ENCODE data around the gene FAM174B.

GRCh38 chr15:92638291-92638708 is 17.3 kb downstream of the FAM174B start:
- TF ChIP-seq POLR2A (IDR thresholded peaks at IDR 0.05): no peak
- TF ChIP-seq, protein P1, sequence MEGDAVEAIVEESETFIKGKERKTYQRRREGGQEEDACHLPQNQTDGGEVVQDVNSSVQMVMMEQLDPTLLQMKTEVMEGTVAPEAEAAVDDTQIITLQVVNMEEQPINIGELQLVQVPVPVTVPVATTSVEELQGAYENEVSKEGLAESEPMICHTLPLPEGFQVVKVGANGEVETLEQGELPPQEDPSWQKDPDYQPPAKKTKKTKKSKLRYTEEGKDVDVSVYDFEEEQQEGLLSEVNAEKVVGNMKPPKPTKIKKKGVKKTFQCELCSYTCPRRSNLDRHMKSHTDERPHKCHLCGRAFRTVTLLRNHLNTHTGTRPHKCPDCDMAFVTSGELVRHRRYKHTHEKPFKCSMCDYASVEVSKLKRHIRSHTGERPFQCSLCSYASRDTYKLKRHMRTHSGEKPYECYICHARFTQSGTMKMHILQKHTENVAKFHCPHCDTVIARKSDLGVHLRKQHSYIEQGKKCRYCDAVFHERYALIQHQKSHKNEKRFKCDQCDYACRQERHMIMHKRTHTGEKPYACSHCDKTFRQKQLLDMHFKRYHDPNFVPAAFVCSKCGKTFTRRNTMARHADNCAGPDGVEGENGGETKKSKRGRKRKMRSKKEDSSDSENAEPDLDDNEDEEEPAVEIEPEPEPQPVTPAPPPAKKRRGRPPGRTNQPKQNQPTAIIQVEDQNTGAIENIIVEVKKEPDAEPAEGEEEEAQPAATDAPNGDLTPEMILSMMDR (IDR thresholded peaks at IDR 0.05): no peak

Measured in testis (tissue), 2 donors.